Spleen (tissue), 11 donors: Measurements from ENCODE around the gene DYSF. TPM values are rescaled to one million over a fixed set of nuclear protein-coding genes. Genes with fewer than 3 reads are reported as not detected.
A peak's percentile ranks its signal among the peaks of the same experiment; 100 is the strongest.

Experiments used
- DNase-seq: peaks from one replicate; pipeline ENCODE4 v3.0.0-alpha.2; 2020
- H3K27ac ChIP-seq, 8 donors: fragments of 200-600 bp; sonication (generic) in 7 of 8; 1 replicate in 4 of 8; 2 replicates in 4 of 8; pipeline versions ENCODE4 v1.5.0 to v1.8.0; 2016 to 2021; ENCODE audit warnings: inconsistent platforms in 4 of 8, mild to moderate bottlenecking in 4 of 8, moderate library complexity in 1 of 8
- H3K27me3 ChIP-seq, 7 donors: fragments of 200-600 bp; sonication (generic) in 6 of 7; replicated peaks in 1 of 7; 1 replicate in 4 of 7; 2 replicates in 3 of 7; pipeline versions ENCODE4 v1.5.0 to v1.8.0; 2016 to 2021; ENCODE audit warnings: inconsistent platforms in 3 of 7, mild to moderate bottlenecking in 1 of 7
- H3K36me3 ChIP-seq, 6 donors: fragments of 200-600 bp; sonication (generic) in 5 of 6; 1 replicate in 4 of 6; 2 replicates in 2 of 6; pipeline versions ENCODE4 v1.5.0 to v1.8.0; 2016 to 2021; ENCODE audit warnings: inconsistent platforms in 2 of 6
- H3K4me1 ChIP-seq, 6 donors: fragments of 200-600 bp; sonication (generic) in 5 of 6; 1 replicate in 3 of 6; 2 replicates in 3 of 6; pipeline versions ENCODE4 v1.5.0 to v1.8.0; 2016 to 2021; ENCODE audit warnings: inconsistent platforms in 3 of 6
- H3K4me3 ChIP-seq, 8 donors: fragments of 200-600 bp; sonication (generic) in 7 of 8; 1 replicate in 4 of 8; 2 replicates in 4 of 8; pipeline versions ENCODE4 v1.5.0 to v1.8.0; 2016 to 2021; ENCODE audit warnings: inconsistent platforms in 4 of 8, mild to moderate bottlenecking in 4 of 8, moderate library complexity in 2 of 8
- H3K9me3 ChIP-seq, 8 donors: fragments of 200-600 bp; sonication (generic) in 7 of 8; 1 replicate in 4 of 8; 2 replicates in 4 of 8; pipeline versions ENCODE4 v1.5.0 to v1.8.0; 2016 to 2021; ENCODE audit warnings: inconsistent platforms in 4 of 8
- CTCF ChIP-seq, 11 experiments: fragments of 200-600 bp in 7 of 11; fragments of 450-650 bp in 4 of 11; sonication (generic) in 4 of 11; IDR thresholded peaks in 8 of 11; conservative IDR thresholded peaks in 3 of 11; 1 replicate in 7 of 11; 2 replicates in 4 of 11; pipeline versions ENCODE4 v1.4.0 to v1.8.0; 2016 to 2021; ENCODE audit warnings: antibody characterized with exemption in 11 of 11, inconsistent platforms in 4 of 11, mild to moderate bottlenecking in 1 of 11
- POLR2A ChIP-seq, 3 donors: fragments of 450-650 bp; IDR thresholded peaks; one replicate each; pipeline ENCODE4 v1.5.1; 2017; ENCODE audit warnings: antibody characterized with exemption in 3 of 3, mild to moderate bottlenecking in 1 of 3
- POLR2AphosphoS5 ChIP-seq, 3 donors: sonication (generic); formaldehyde crosslinking; IDR thresholded peaks; one replicate each; pipeline ENCODE4 v1.5.1; 2017; ENCODE audit warnings: antibody characterized with exemption in 3 of 3
- WGBS, 5 donors: extraction: QIAGEN DNeasy Blood & Tissue Kit in 3 of 5; methylation state at CpG; one replicate each; pipeline versions ENCODE4 v1.1.5 to v1.1.7; 2013 to 2018; 5-methylcytosine and 5-hydroxymethylcytosine counted together
- intact Hi-C: fragments of 100-400 bp; cut with DNase I; formaldehyde crosslinking; loops from one replicate; pipeline ENCODE4 v1.15.0; 2023; ENCODE audit warnings: low total_unique reads
- polyA plus RNA-seq, 3 donors: library from polyadenylated mRNA; stranded (reverse); fragments of 200-250 nt; gene quantifications; one replicate each; pipeline ENCODE4 v1.2.1, GENCODE V29; 2013
- total RNA-seq, 7 donors: library from RNA; depleted of rRNA in 3 of 7; stranded (reverse); fragments of >200 nt in 3 of 7; fragmentation: NEBNext Ultra II Directional in 4 of 7; extraction: Animal tissue kit (Norgen Biotek cat#: 25700) in 4 of 7; gene quantifications; one replicate each; pipeline versions ENCODE4 v1.1.0 to v1.2.1, GENCODE V29; 2016 to 2021
- donor health status: healthy with polysubstance abuse.
- donor health status: DM: no; HTN: no; CAD: no; lungs with moderate emphysema.
- donor health status: DM: no; HTN: no; CAD: no.
- donor health status: Bipolar disorder and iron deficiency.
- donor health status: healthy.
- donor health status: DM: no; HTN: no; CAD: no.
- donor health status: DM: yes; HTN: yes; CAD: no.

The DYSF gene
- total and polyA plus RNA-seq, 10 donors: 4.0 to 287 (median 124) TPM

- Histone ChIP-seq H3K27me3 (peaks cover 0 to 37% (median 9%) of the 10 kb centered on the region in 7 donors), H3K9me3 (peaks cover 0 to 16% (median 7%) of the 10 kb centered on the region in 8 donors), H3K27ac (peak overlapping the region in 1 of 8 donors; percentile 50), H3K4me1 (peaks cover 19 to 89% (median 43%) of the 10 kb centered on the region in 6 donors), H3K36me3 (peaks cover 0 to 41% (median 0%) of the 10 kb centered on the region in 6 donors), H3K4me3 (no peak overlapping the region)
- TF ChIP-seq POLR2A (IDR thresholded peaks at IDR 0.05) (no peak), CTCF (IDR thresholded peaks at IDR 0.05 in 8 of 11, conservative IDR thresholded peaks at IDR 0.05 in 3 of 11) (no peak), POLR2AphosphoS5 (IDR thresholded peaks at IDR 0.05) (no peak)
- intact Hi-C loops: no loop called here
- 83 to 85% (median 85%) methylated on average over 7 of the region's 7 CpGs for WGBS, 5 donors
- DNase-seq: no peak
Observed at GRCh38 chr2:71458413-71459083, 5.2 kb downstream of the DYSF start.

GRCh38 chr2:71459084-71459431 is 5.7 kb downstream of the DYSF start:
- Histone ChIP-seq H3K27ac (peak overlapping the region in 1 of 8 donors; percentile 50), H3K36me3 (peaks cover 0 to 41% (median 0%) of the 10 kb centered on the region in 6 donors), H3K27me3 (peaks cover 0 to 37% (median 5%) of the 10 kb centered on the region in 7 donors), H3K9me3 (peaks cover 0 to 16% (median 7%) of the 10 kb centered on the region in 8 donors), H3K4me3 (no peak overlapping the region), H3K4me1 (peaks cover 14 to 87% (median 40%) of the 10 kb centered on the region in 6 donors)
- 76 to 91% (median 82%) methylated on average over 2 of the region's 2 CpGs for WGBS, 5 donors
- intact Hi-C loops: no loop called here
- no peak for DNase-seq
- TF ChIP-seq POLR2A (IDR thresholded peaks at IDR 0.05) (no peak), POLR2AphosphoS5 (IDR thresholded peaks at IDR 0.05) (no peak), CTCF (IDR thresholded peaks at IDR 0.05 in 8 of 11, conservative IDR thresholded peaks at IDR 0.05 in 3 of 11) (no peak)

DNA sequence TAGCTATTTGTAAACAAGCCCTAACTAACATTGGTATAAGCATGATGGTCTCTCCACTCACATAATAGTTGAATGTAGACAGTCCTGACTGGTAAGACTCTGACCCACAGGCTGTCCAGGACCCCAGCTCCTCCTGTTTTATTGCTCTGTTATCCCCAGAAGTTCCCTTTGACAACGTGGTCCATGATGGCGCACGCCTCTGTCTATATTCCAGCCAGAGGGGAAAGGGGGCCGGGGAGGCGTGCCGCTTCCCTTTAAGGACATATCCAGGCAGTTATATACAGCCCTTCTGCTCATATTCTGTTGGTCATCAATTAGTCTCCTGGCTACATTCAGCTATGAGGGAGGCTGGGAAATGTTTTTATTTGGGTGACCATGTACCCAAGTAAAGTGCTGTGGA is 6.7 kb downstream of the DYSF start:
- H3K36me3 ChIP-seq: peaks cover 0 to 41% (median 0%) of the 10 kb centered on the region in 6 donors
- WGBS, 5 donors: 80 to 95% (median 90%) methylated on average over 6 of the region's 6 CpGs
- intact Hi-C loops: loop anchor here (2.0 kb wide), 1 partner anchor 51 kb away; no protein-coding TSS in a partner anchor
- H3K9me3 ChIP-seq: peaks cover 0 to 16% (median 7%) of the 10 kb centered on the region in 8 donors
- TF ChIP-seq CTCF (IDR thresholded peaks at IDR 0.05 in 8 of 11, conservative IDR thresholded peaks at IDR 0.05 in 3 of 11) (no peak), POLR2AphosphoS5 (IDR thresholded peaks at IDR 0.05) (no peak), POLR2A (IDR thresholded peaks at IDR 0.05) (no peak)
- no peak overlapping the region for H3K4me3 ChIP-seq
- H3K4me1 ChIP-seq: peaks cover 7 to 87% (median 35%) of the 10 kb centered on the region in 6 donors
- peaks cover 0 to 37% (median 0%) of the 10 kb centered on the region in 7 donors for H3K27me3 ChIP-seq
- peak overlapping the region in 1 of 8 donors; percentile 25 for H3K27ac ChIP-seq
- DNase-seq: no peak

- WGBS, 5 donors: 40 to 67% (median 58%) methylated on average over 8 to 9 of the region's 9 CpGs
- TF ChIP-seq CTCF (IDR thresholded peaks at IDR 0.05 in 8 of 11, conservative IDR thresholded peaks at IDR 0.05 in 3 of 11): peak in 10 of 11 experiments; percentile 16 to 77 (median 46)
- no peak for TF ChIP-seq POLR2A (IDR thresholded peaks at IDR 0.05)
- Histone ChIP-seq H3K27ac (peak overlapping the region in 2 of 8 donors; percentile 22 to 25), H3K9me3 (peaks cover 0 to 16% (median 7%) of the 10 kb centered on the region in 8 donors), H3K4me1 (peaks cover 3 to 87% (median 33%) of the 10 kb centered on the region in 6 donors), H3K36me3 (peaks cover 0 to 41% (median 0%) of the 10 kb centered on the region in 6 donors), H3K27me3 (peaks cover 0 to 37% (median 0%) of the 10 kb centered on the region in 7 donors), H3K4me3 (no peak overlapping the region)
- DNase-seq: no peak
- intact Hi-C loops: loop anchor here (2.0 kb wide), 1 partner anchor 50 kb away; no protein-coding TSS in a partner anchor
Observed at GRCh38 chr2:71460595-71461303, 7.4 kb downstream of the DYSF start.
